Renal pelvis (tissue), 4 donors: ENCODE data around the gene TSPAN2. TPM values are rescaled to one million over a fixed set of nuclear protein-coding genes. Genes with fewer than 3 reads are reported as not detected.
"Not testable (repeated sequence)": the region's sequence is repeated elsewhere in the genome, so short reads cannot be mapped to it uniquely, and the experiment has no call there.

Source experiments
- DNase-seq: peaks from one replicate; pipeline ENCODE4 v3.0.0-alpha.2; 2013
- polyA plus RNA-seq, 3 donors: library from polyadenylated mRNA; unstranded; fragments of 120-200 nt; gene quantifications; one replicate each; pipeline ENCODE4 v1.2.1, GENCODE V29; 2013; ENCODE audit not compliant: insufficient read length in 3 of 3

The TSPAN2 gene
- polyA plus RNA-seq, 3 donors, result 33.9 to 45.1 (median 34.6) TPM

DNA sequence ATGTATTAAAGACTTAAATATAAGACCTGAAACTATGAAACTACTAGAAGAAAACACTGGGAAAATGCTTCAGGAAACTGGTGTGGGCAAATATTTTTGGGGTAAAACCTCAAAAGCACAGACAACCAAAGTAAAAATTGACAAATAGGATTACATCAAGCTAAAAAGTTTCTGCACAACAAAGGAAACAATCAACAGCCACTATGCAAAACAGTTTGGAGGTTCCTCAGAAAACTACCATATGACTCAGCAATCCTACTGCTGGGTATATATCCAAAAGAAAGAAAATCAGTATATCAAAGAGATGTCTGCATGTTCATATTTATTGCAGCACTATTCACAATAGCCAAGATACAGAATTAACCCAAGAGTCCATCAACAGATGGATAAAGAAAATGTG lies 42.6 kb downstream of the TSPAN2 start:
- no peak for DNase-seq

DNA sequence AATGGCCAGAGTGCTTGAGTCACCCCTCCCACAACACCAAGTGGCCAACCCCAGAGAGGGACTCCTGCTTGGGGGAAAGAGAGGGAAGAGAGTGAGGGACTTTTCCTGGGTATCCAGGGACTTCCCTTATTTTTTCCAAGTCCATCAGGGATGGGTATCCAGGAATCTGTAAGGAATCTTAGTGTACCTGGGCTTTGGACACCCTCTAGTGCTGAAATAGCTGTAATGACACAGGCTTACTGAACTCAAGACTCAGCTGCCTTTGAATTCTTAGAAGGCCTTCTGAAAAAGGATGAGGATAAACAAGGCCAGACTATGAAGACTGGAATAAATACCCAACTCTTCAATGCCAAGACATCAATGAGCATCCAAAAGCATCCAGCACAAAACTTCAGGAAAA lies 47.6 kb downstream of the TSPAN2 start:
- DNase-seq, result no peak

GRCh38 chr1:115040501-115040900 lies 48.8 kb downstream of the TSPAN2 start:
- no peak for DNase-seq

DNA sequence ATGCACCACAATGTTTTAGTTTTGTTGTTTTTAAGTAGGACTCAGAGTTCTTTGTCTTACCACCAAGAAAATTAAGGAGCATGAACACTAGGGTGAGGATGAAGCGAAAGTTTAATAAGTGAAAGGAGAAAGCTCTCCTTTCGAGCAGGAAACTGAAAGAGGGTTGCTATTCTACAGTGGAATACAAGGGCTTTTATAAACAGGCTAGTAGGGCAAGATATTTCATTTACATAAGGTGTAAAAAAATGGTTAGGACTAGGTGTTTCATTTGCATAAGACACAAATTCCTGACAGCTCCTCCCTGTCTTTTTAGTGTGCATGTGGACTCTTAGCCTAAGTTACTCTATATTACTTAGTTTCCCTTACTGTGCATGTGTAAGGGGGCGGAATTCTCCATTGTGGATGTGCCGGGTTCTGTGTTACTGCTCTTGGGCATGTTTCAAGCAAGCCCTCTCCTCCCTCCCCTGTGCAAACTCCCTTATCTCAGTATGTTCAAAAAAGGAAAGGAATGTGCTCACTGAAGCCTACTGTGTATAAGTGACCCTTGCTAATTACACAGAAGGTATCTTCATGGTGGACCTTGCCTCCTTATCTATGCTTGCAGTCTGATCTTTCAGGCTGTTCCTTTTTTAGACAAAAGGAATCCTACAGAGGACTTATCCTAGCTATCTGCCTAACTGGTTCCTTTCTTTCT lies 52.3 kb downstream of the TSPAN2 start:
- no peak for DNase-seq

DNA sequence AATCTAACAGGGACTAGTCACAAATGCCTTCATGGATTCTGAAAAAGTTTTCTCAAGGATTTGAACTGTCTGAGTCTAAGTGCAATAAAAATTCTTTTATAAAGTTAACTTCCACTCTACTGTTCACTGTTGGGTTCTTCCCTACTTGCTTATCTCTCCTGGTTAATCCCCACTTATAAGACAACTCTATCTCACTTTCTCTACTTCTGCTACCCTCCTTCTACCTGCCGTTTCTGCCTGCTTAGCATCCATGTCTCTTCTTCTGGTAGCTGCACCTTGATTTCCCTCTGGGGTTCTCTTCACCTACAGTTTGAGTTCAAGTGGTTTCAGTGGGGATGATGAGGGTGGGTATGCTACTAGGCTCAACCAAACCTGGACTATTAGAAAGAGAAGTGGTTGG lies 53.7 kb downstream of the TSPAN2 start:
- DNase-seq, result no peak

GRCh38 chr1:115031595-115031994 lies 57.7 kb downstream of the TSPAN2 start:
- DNase-seq, result no peak

GRCh38 chr1:115029526-115029925 lies 59.8 kb downstream of the TSPAN2 start, which contains the start of gene TSHB:
TSS of gene TSHB (plus strand) at chr1:115029826. CDS start at chr1:115033363, 3,537 bp downstream.
- no peak for DNase-seq

- no peak for DNase-seq
Measured at GRCh38 chr1:115023593-115023992, 65.7 kb downstream of the TSPAN2 start.

- DNase-seq, result no peak
Measured at GRCh38 chr1:115021145-115021544, 68.2 kb downstream of the TSPAN2 start.

GRCh38 chr1:115019549-115019948 lies 69.8 kb downstream of the TSPAN2 start:
- not testable (repeated sequence) for DNase-seq

GRCh38 chr1:115013792-115014191 lies 75.5 kb downstream of the TSPAN2 start:
- no peak for DNase-seq

- no peak for DNase-seq
Measured at GRCh38 chr1:115012434-115012833, 76.9 kb downstream of the TSPAN2 start.

DNA sequence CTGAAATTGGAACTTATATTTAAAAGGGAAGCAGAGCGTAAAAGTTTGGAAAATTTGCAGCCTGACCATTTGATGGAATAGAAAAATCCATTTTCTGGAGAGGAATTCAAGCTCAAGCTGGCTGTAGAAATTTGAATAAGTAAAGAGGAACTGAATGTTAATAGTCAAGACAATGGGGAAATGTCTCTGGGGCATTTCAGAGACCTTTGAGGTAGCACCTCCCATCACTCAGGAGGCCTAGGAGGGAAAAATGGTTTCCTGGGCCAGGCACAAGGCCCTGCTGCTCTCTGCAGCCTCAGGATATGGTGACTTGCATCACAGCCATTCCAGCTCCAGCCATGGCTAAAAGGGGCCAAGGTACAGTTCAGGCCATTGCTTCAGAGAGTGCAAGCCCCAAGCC lies 77.3 kb downstream of the TSPAN2 start:
- DNase-seq, result no peak

DNA sequence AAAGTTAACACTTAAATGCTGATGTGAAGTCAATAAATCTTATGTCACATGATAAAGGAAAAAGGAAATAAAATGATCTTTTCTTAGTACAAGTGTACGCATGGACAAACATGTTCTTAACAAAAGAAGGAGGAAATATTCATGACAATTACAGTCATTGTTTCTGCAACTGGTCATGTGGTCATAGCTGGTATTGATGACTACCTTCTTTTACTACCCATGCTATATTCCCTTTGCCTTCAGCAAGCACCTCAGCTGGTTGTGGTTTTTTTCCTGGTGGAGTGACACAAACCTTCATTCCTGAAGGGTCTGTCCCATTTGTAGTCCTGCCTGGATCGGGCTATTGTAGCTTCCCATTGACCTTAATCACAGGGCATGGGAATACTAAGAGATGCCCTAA lies 83.1 kb downstream of the TSPAN2 start:
- DNase-seq, result no peak

Other genes with a start within 250 kb of the TSPAN2 start
- gene SYCP1, start 234.6 kb downstream of the TSPAN2 start, polyA plus RNA-seq, result under 1 TPM in 2 of 3 donors, not detected in 1; 0.30 to 0.47 TPM
- 1 to 10 TPM in 1 of 3 donors, under 1 TPM in 2; 0.21 to 1.0 (median 0.83) TPM for gene TSHB, start 59.7 kb downstream of the TSPAN2 start, polyA plus RNA-seq
- gene NGF, start 248.7 kb upstream of the TSPAN2 start, polyA plus RNA-seq, result 1 to 10 TPM; 1.7 to 2.4 (median 2.3) TPM